ENCODE results near the gene MLH3. TPM values are rescaled to one million over a fixed set of nuclear protein-coding genes. Genes with fewer than 3 reads are reported as not detected.
"Not testable (repeated sequence)": the region's sequence is repeated elsewhere in the genome, so short reads cannot be mapped to it uniquely, and the experiment has no call there.

Gene MLH3
- total RNA-seq, 4 donors from 2014 or later: 24.5 to 40.7 (median 32.9) TPM

- Histone ChIP-seq H3K36me3 (no peaks in the 10 kb centered on the region), H3K4me1 (peaks cover 24 to 59% (median 41%) of the 10 kb centered on the region in 4 donors), H3K27me3 (no peaks in the 10 kb centered on the region), H3K9me3 (no peaks in the 10 kb centered on the region), H3K27ac (replicated peaks in 1 of 4) (peak within 1 kb of the TSS; percentile 86 to 94 (median 90)), H3K4me3 (peak within 1 kb of the TSS; percentile 58 to 63 (median 60))
- intact Hi-C loops (cut with DNase I): no loop called here
- peak; percentile 98 for DNase-seq (ENCODE audit: extremely low spot score)
- WGBS: under 1% methylated on average over 35 of the region's 58 CpGs
- peak; percentile 29 for TF ChIP-seq POLR2A (IDR thresholded peaks at IDR 0.05; ENCODE audit: low read depth)
- peak in 1 of 3 experiments; percentile 14 for TF ChIP-seq CTCF (IDR thresholded peaks at IDR 0.05)
- TF ChIP-seq EP300 (IDR thresholded peaks at IDR 0.05): no peak
- peak; percentile 83 to 96 for TF ChIP-seq POLR2AphosphoS5 (IDR thresholded peaks at IDR 0.05)
These were observed 18.0 kb upstream of the MLH3 start, which contains the start of gene ZC2HC1C for GRCh38 chr14:75069121-75069810. TSS of gene ZC2HC1C (plus strand) at chr14:75069641. CDS start at chr14:75070574, 933 bp downstream.

- DNase-seq (ENCODE audit: extremely low spot score): no peak
- Histone ChIP-seq H3K4me1 (peaks cover 27 to 58% (median 45%) of the 10 kb centered on the region in 4 donors), H3K27me3 (no peaks in the 10 kb centered on the region), H3K9me3 (no peaks in the 10 kb centered on the region), H3K27ac (replicated peaks in 1 of 4) (peak overlapping the region; percentile 86 to 94 (median 90)), H3K4me3 (peak overlapping the region; percentile 58 to 63 (median 60)), H3K36me3 (no peaks in the 10 kb centered on the region)
- no peak for TF ChIP-seq CTCF (IDR thresholded peaks at IDR 0.05)
- 11% methylated on average over 15 of the region's 15 CpGs for WGBS
- intact Hi-C loops (cut with DNase I): no loop called here
These were observed 17.2 kb upstream of the MLH3 start for GRCh38 chr14:75068294-75069120.

- Histone ChIP-seq H3K27ac (replicated peaks in 1 of 4) (peak overlapping the region; percentile 86 to 94 (median 90)), H3K4me1 (peaks cover 33 to 58% (median 50%) of the 10 kb centered on the region in 4 donors), H3K4me3 (peak overlapping the region; percentile 58 to 63 (median 60))
- intact Hi-C loops (cut with DNase I); DNase-seq (ENCODE audit: extremely low spot score); H3K27me3 ChIP-seq; H3K9me3 ChIP-seq; H3K36me3 ChIP-seq: not testable (repeated sequence)
- 90% methylated on average over 4 of the region's 4 CpGs for WGBS
These were observed 16.5 kb upstream of the MLH3 start for GRCh38 chr14:75067765-75068164.

GRCh38 chr14:75067212-75067611, 15.9 kb upstream of the MLH3 start:
- H3K4me1 ChIP-seq: peaks cover 33 to 61% (median 50%) of the 10 kb centered on the region in 4 donors
- TF ChIP-seq EP300 (IDR thresholded peaks at IDR 0.05) (no peak), CTCF (IDR thresholded peaks at IDR 0.05) (no peak), POLR2AphosphoS5 (IDR thresholded peaks at IDR 0.05) (no peak), POLR2A (IDR thresholded peaks at IDR 0.05; ENCODE audit: low read depth) (no peak)

GRCh38 chr14:75066691-75067090, 15.4 kb upstream of the MLH3 start:
- Histone ChIP-seq H3K9me3 (no peaks in the 10 kb centered on the region), H3K36me3 (no peaks in the 10 kb centered on the region), H3K27me3 (no peaks in the 10 kb centered on the region), H3K4me3 (no peak overlapping the region), H3K4me1 (peaks cover 33 to 59% (median 50%) of the 10 kb centered on the region in 4 donors), H3K27ac (replicated peaks in 1 of 4) (no peak overlapping the region)
- intact Hi-C loops (cut with DNase I): no loop called here
- no peak for TF ChIP-seq POLR2A (IDR thresholded peaks at IDR 0.05; ENCODE audit: low read depth)
- TF ChIP-seq CTCF (IDR thresholded peaks at IDR 0.05): no peak
- no peak for TF ChIP-seq POLR2AphosphoS5 (IDR thresholded peaks at IDR 0.05)
- no peak for DNase-seq (ENCODE audit: extremely low spot score)
- 95% methylated on average over 3 of the region's 3 CpGs for WGBS

More at GRCh38 chr14:75067212-75067611, 15.9 kb upstream of the MLH3 start:
- H3K27me3 ChIP-seq: no peaks in the 10 kb centered on the region
- H3K36me3 ChIP-seq: no peaks in the 10 kb centered on the region
- DNase-seq (ENCODE audit: extremely low spot score): no peak
- no peak overlapping the region for H3K4me3 ChIP-seq
- intact Hi-C loops (cut with DNase I): no loop called here
- peak overlapping the region in 3 of 4 donors; percentile 86 to 94 (median 91) for H3K27ac ChIP-seq (replicated peaks in 1 of 4)
- H3K9me3 ChIP-seq: no peaks in the 10 kb centered on the region
- WGBS: 89% methylated on average over 1 of the region's 1 CpG

All from esophagus muscularis mucosa (tissue), 4 donors.